Thyroid gland (tissue), 4 donors: ENCODE data around the gene MCOLN2. TPM values are rescaled to one million over a fixed set of nuclear protein-coding genes. Genes with fewer than 3 reads are reported as not detected.

ENCODE experiments used
- DNase-seq, 2 donors: peaks; one replicate each; pipeline ENCODE4 v3.0.0-alpha.2; 2019
- H3K27ac ChIP-seq, 3 donors: fragments of 200-600 bp; sonication (generic); 1 replicate in 2 of 3; 2 replicates in 1 of 3; pipeline ENCODE4 v1.5.1; 2016 to 2019; ENCODE audit warnings: mild to moderate bottlenecking in 1 of 3, moderate library complexity in 1 of 3
- H3K27me3 ChIP-seq: fragments of 200-600 bp; sonication (generic); one replicate; pipeline ENCODE4 v1.5.1; 2019
- H3K36me3 ChIP-seq, 2 donors: fragments of 200-600 bp; sonication (generic); one replicate each; pipeline ENCODE4 v1.5.1; 2016 to 2019
- H3K4me1 ChIP-seq, 2 donors: fragments of 200-600 bp; sonication (generic); one replicate each; pipeline ENCODE4 v1.5.1; 2017 to 2019
- H3K4me3 ChIP-seq, 3 donors: fragments of 200-600 bp; sonication (generic); replicated peaks in 1 of 3; 1 replicate in 2 of 3; 2 replicates in 1 of 3; pipeline ENCODE4 v1.5.1; 2016; ENCODE audit warnings: mild to moderate bottlenecking in 1 of 3
- H3K9me3 ChIP-seq: fragments of 200-600 bp; sonication (generic); one replicate; pipeline ENCODE4 v1.5.1; 2017
- CTCF ChIP-seq, 6 experiments: fragments of 200-600 bp in 3 of 6; fragments of 450-650 bp in 3 of 6; sonication (generic) in 3 of 6; IDR thresholded peaks; one replicate each; pipeline ENCODE4 v1.5.1; 2016 to 2019; ENCODE audit warnings: antibody characterized with exemption in 6 of 6, mild to moderate bottlenecking in 2 of 6, inconsistent platforms in 1 of 6, moderate library complexity in 1 of 6
- POLR2A ChIP-seq, 2 donors: fragments of 450-650 bp; IDR thresholded peaks; one replicate each; pipeline ENCODE4 v1.6.1; 2017; ENCODE audit warnings: antibody characterized with exemption in 2 of 2, mild to moderate bottlenecking in 2 of 2, moderate library complexity in 1 of 2
- WGBS, 2 donors: methylation state at CpG; one replicate each; pipeline ENCODE4 v1.1.5; 2017; 5-methylcytosine and 5-hydroxymethylcytosine counted together
- intact Hi-C: fragments of 100-400 bp; cut with DNase I; formaldehyde crosslinking; loops from one replicate; pipeline ENCODE4 v1.15.1; 2023
- total RNA-seq, 4 donors: library from RNA; depleted of rRNA; stranded (reverse); fragments of >200 nt; gene quantifications; one replicate each; pipeline ENCODE4 v1.2.3, GENCODE V29; 2016

MCOLN2 gene
- total RNA-seq, result 1 to 10 TPM in 3 of 4 donors, under 1 TPM in 1; 0.29 to 2.5 (median 1.4) TPM

GRCh38 chr1:84996846-84997666 is at the start of gene MCOLN2:
Gene MCOLN2, minus strand, starts transcription at chr1:84997113. Its CDS starts 241 bp downstream, at chr1:84996872.
- intact Hi-C loops, result no loop called here
- Histone ChIP-seq H3K4me3 (peak within 1 kb of the TSS; percentile 18 to 58 (median 40)), H3K27ac (no peak within 1 kb of the TSS), H3K4me1 (peaks cover 7 to 19% of the 10 kb centered on the region in 2 donors), H3K27me3 (no peaks in the 10 kb centered on the region), H3K36me3 (no peaks in the 10 kb centered on the region), H3K9me3 (no peaks in the 10 kb centered on the region)
- TF ChIP-seq CTCF (IDR thresholded peaks at IDR 0.05) (no peak), POLR2A (IDR thresholded peaks at IDR 0.05) (no peak)
- WGBS, 2 donors, result 0 to 2% methylated on average over 13 to 45 of the region's 87 CpGs
- peak; percentile 32 to 33 for DNase-seq

GRCh38 chr1:85042413-85042812 is 45.5 kb upstream of the MCOLN2 start:
- Histone ChIP-seq H3K9me3 (no peaks in the 10 kb centered on the region), H3K4me3 (no peak overlapping the region), H3K4me1 (peaks cover 0 to 4% of the 10 kb centered on the region in 2 donors), H3K27me3 (no peaks in the 10 kb centered on the region), H3K27ac (no peak overlapping the region), H3K36me3 (no peaks in the 10 kb centered on the region)
- no peak for TF ChIP-seq POLR2A (IDR thresholded peaks at IDR 0.05)
- TF ChIP-seq CTCF (IDR thresholded peaks at IDR 0.05), result no peak
- intact Hi-C loops, result no loop called here
- no peak for DNase-seq

DNA sequence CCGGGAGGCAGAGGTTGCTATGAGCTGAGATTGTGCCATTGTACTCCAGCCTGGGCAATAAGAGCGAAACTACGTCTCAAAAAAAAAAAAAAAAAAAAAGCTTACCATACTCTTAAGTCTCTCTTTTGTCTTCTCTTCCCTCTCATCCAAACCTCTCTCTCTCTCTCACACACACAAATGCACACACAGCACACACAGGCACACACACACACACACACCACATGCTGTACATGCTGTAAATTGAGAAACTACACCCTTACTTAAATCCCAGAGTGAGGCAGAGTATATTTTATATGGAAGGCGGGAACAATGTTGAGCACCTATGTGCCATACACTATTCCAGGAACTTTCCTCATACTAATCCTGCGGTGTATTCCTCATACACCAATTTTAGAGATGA is 44.9 kb upstream of the MCOLN2 start:
- H3K36me3 ChIP-seq, result no peaks in the 10 kb centered on the region
- intact Hi-C loops, result no loop called here
- no peaks in the 10 kb centered on the region for H3K27me3 ChIP-seq
- TF ChIP-seq POLR2A (IDR thresholded peaks at IDR 0.05) (no peak), CTCF (IDR thresholded peaks at IDR 0.05) (no peak)
- no peaks in the 10 kb centered on the region for H3K4me1 ChIP-seq
- H3K4me3 ChIP-seq, result no peak overlapping the region
- no peak overlapping the region for H3K27ac ChIP-seq
- DNase-seq, result no peak
- no peaks in the 10 kb centered on the region for H3K9me3 ChIP-seq
- WGBS, 2 donors, result 94 to 96% methylated on average over 5 of the region's 5 CpGs

DNA sequence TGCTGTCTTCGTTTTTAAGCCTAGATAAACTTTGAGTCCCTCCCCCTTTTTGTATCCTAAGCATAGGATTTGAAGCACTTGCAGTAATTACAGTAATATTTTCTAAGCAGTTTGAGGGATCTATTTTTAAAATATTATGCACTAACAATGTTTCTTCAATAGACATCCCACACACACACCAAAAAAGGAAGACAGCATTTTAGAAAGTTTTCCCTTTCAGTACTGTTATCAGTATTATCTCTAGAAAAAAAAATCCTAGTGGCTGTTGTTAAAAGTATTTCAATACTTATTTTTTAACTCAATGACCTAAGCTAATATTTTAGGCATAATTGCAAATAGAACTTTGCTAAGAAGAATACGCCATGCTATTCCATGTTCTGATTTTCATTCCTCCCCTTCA is 36.3 kb upstream of the MCOLN2 start:
- Histone ChIP-seq H3K4me1 (no peaks in the 10 kb centered on the region), H3K36me3 (no peaks in the 10 kb centered on the region), H3K4me3 (no peak overlapping the region), H3K9me3 (no peaks in the 10 kb centered on the region), H3K27ac (no peak overlapping the region), H3K27me3 (no peaks in the 10 kb centered on the region)
- WGBS, 2 donors, result 71 to 72% methylated on average over 2 of the region's 2 CpGs
- intact Hi-C loops, result no loop called here
- TF ChIP-seq POLR2A (IDR thresholded peaks at IDR 0.05) (no peak), CTCF (IDR thresholded peaks at IDR 0.05) (no peak)
- DNase-seq, result no peak

- TF ChIP-seq POLR2A (IDR thresholded peaks at IDR 0.05) (no peak), CTCF (IDR thresholded peaks at IDR 0.05) (no peak)
- H3K9me3 ChIP-seq, result no peaks in the 10 kb centered on the region
- no peaks in the 10 kb centered on the region for H3K36me3 ChIP-seq
- intact Hi-C loops, result no loop called here
- H3K27ac ChIP-seq, result no peak overlapping the region
- H3K4me1 ChIP-seq, result no peaks in the 10 kb centered on the region
- H3K27me3 ChIP-seq, result no peaks in the 10 kb centered on the region
- no peak overlapping the region for H3K4me3 ChIP-seq
- DNase-seq, result no peak
Measured at GRCh38 chr1:85030536-85030935, 33.6 kb upstream of the MCOLN2 start.
